ENCODE data around the gene CBL. TPM values are rescaled to one million over a fixed set of nuclear protein-coding genes. Genes with fewer than 3 reads are reported as not detected.
"Not testable (repeated sequence)": the region's sequence is repeated elsewhere in the genome, so short reads cannot be mapped to it uniquely, and the experiment has no call there.

CBL gene
- total RNA-seq, result 41.1 and 43.4 TPM in 2 replicates

GRCh38 chr11:119205574-119206510, at the start of gene CBL:
CBL (plus strand) TSS chr11:119206339; CDS start chr11:119206418, 79 bp downstream.
- intact Hi-C loops (cut with micrococcal nuclease), result loop anchor here (1.0 to 2.0 kb wide), 6 partner anchors 23 to 175 kb away; partner anchors contain the start of gene USP2

GRCh38 chr11:119156496-119156895, 49.6 kb upstream of the CBL start:
- intact Hi-C loops (cut with micrococcal nuclease), result no loop called here

GRCh38 chr11:119157063-119157462, 49.1 kb upstream of the CBL start:
- intact Hi-C loops (cut with micrococcal nuclease), result no loop called here

DNA sequence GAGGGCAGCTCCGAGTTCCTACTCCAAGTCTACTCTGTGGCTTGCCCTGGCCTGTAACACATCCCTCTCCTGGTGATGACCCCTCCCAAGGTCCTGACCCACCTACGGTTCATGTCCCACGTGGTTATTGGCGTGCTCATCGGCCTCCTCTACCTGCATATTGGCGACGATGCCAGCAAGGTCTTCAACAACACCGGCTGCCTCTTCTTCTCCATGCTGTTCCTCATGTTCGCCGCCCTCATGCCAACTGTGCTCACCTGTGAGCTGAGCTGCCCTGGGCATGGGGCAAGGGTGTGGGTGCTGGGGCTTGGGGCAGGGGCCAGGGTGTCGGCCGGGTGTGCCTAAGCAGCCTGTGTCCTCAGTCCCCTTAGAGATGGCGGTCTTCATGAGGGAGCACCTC, 47.7 kb upstream of the CBL start:
- intact Hi-C loops (cut with micrococcal nuclease), result no loop called here

GRCh38 chr11:119160151-119160550, 46.0 kb upstream of the CBL start:
- intact Hi-C loops (cut with micrococcal nuclease), result no loop called here

DNA sequence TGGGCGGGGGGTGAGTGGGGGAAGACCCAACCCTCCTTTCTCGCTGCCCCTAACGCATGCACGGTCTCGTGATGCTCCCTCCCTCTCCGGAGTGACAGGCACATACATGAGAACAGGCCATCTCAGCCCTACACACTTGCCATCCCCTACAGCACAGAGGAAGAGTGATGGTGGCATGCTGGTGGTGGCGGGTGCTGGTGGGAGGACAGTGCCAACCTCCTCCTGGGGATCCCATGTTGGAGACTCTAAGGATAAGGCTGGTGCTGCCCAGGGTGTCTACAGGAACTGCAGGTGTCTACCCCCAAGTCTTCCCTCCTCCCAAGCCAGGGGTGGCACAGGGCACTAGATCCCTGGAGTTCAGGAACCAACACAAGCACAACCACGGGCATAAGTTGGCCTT, 44.3 kb upstream of the CBL start:
- intact Hi-C loops (cut with micrococcal nuclease), result no loop called here

GRCh38 chr11:119166368-119167076, 39.6 kb upstream of the CBL start:
- intact Hi-C loops (cut with micrococcal nuclease), result no loop called here

DNA sequence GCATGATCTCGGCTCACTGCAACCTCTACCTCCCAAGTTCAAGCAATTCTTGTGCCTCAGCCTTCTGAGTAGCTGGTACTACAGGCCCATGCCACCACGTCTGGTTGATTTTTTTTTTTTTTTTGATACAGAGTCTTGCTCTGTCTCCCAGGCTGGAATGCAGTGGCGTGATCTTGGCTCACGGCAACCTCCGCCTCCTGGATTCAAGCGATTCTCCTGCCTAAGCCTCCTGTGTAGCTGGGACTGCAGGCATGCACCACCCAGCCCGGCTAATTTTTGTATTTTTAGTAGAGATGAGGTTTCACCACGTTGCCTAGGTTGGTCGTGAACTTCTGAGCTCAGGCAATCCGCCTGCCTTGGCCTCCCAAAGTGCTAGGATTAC, 39.1 kb upstream of the CBL start:
- intact Hi-C loops (cut with micrococcal nuclease), result not testable (repeated sequence)

DNA sequence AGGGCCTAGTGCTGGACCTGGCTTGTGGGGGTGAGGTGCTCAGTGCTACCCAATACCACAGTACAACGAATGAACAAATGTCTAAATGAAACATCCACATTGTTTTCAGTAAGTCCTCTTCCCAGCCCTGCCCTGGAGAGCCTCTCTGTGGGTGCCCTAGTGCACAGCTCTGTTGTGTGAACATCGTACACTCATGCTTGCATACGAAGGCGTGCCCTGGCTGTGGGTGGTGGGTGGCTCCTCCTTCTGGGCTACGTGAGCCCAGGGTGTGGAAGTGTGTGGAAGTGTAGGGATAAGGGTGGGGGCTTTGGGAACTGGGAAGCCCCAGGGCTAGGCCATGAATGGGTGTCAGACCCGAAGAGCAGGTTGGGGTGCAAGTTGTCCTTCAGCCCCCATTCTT, 38.2 kb upstream of the CBL start:
- intact Hi-C loops (cut with micrococcal nuclease), result loop anchor here (1.0 to 2.0 kb wide), 3 partner anchors 29 to 155 kb away; no protein-coding TSS in a partner anchor

GRCh38 chr11:119168471-119169281, 37.5 kb upstream of the CBL start, which contains the start of gene NLRX1:
NLRX1 (plus strand) TSS chr11:119168725; CDS start chr11:119171404, 2,679 bp downstream.
- intact Hi-C loops (cut with micrococcal nuclease), result loop anchor here (1.0 to 2.0 kb wide), 3 partner anchors 29 to 154 kb away; no protein-coding TSS in a partner anchor

- intact Hi-C loops (cut with micrococcal nuclease), result loop anchor here (2.0 kb wide), 2 partner anchors 66 to 154 kb away; no protein-coding TSS in a partner anchor
Measured at GRCh38 chr11:119169282-119169719, 36.8 kb upstream of the CBL start.

DNA sequence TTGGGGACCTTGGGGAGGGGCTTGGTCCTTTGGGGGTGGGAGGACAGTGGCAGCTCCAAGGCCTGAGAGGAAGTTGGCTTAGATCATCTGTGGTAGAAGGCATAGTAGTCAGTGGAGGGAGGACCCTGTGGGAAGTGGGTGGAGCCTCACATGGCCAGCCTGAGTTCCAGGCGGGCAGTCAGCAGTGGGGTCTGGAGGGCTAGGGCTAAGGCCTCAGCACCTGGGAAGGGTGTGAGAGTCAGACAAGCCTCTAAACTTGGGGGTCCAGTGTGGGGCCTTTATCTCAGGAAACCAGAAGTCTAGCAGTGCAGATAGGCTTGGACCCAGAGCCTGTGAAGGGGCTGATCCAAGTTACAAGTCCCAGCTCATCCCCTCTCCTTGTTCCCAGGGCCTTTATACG, 33.6 kb upstream of the CBL start:
- intact Hi-C loops (cut with micrococcal nuclease), result no loop called here

DNA sequence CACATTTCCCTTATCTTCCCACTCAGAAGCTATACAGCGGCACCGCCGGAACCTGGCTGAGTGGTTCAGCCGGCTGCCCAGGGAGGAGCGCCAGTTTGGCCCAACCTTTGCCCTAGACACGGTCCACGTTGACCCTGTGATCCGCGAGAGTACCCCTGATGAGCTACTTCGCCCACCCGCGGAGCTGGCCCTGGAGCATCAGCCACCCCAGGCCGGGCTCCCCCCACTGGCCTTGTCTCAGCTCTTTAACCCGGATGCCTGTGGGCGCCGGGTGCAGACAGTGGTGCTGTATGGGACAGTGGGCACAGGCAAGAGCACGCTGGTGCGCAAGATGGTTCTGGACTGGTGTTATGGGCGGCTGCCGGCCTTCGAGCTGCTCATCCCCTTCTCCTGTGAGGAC, 32.7 kb upstream of the CBL start:
- intact Hi-C loops (cut with micrococcal nuclease), result no loop called here

- intact Hi-C loops (cut with micrococcal nuclease), result no loop called here
Measured at GRCh38 chr11:119175493-119176077, 30.6 kb upstream of the CBL start.

- intact Hi-C loops (cut with micrococcal nuclease), result no loop called here
Measured at GRCh38 chr11:119178166-119178680, 27.9 kb upstream of the CBL start.

- intact Hi-C loops (cut with micrococcal nuclease), result no loop called here
Measured at GRCh38 chr11:119179342-119179741, 26.8 kb upstream of the CBL start.

- intact Hi-C loops (cut with micrococcal nuclease), result no loop called here
Measured at GRCh38 chr11:119179983-119180382, 26.2 kb upstream of the CBL start.

DNA sequence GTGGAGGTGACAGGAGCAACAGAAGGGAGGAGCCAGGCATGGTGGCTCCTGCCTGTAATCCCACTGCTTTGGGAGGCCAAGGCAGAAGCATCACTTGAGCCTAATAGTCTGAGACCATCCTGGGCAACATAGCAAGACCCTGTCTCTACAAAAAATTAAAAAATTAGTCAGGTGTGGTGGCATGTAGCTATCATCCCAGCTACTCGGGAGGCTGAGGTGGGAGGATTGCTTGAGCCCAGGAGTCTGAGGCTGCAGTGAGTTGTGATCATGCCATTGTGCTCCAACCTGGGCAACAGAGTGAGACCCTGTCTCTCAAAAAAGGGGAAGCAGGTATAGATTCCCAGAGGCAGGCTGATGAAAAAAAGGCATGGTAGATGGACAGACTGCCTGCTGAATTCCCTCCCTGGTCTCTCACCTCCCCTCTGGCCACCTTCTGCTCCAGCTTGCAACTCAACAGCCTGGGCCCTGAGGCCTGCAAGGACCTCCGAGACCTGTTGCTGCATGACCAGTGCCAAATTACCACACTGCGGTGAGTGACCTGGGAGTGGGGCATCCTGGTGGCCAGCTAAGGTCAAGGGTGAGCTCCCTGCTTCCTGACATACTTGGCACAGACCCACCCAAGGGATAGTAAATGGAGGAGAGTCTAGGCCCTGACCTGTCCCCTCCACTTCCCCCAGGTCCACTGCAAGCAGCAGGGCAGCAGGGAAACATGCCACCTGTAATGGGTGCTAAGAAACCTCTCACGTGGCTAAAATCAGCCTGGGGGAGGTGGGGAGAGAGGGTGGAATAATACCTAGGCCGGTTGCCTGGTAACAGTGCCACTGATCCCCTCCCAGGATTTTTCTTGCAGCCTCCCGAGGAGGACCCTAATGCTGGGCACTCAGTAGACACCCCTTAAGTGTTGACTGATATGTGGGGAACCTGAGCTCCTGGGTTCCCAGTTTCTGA, 25.1 kb upstream of the CBL start:
- intact Hi-C loops (cut with micrococcal nuclease), result no loop called here

DNA sequence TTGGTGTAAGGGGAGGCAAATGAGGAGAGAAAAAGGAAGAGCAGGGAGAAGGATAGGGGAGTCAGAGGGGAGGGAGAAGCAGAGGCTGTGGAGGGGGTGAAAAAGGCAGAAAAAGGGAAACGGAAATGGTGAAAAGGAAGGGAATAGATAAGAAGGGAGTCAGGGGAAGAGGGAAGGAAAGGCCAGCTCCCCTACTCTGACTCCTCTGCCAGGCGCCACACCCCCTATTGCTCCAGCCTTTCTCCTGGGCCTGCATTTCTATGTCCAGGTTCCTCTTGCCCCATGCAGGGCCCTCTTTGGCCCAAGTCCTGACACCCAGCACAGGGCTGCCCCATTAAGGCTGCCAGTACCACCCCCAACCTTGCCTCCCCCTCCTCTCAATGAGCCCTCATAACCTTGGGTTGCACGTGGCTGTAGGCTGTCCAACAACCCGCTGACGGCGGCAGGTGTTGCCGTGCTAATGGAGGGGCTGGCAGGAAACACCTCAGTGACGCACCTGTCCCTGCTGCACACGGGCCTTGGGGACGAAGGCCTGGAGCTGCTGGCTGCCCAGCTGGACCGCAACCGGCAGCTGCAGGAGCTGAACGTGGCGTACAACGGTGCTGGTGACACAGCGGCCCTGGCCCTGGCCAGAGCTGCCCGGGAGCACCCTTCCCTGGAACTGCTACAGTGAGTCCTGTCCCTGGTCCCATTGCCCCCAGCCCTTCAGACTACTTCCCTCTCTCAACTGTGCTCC, 24.3 kb upstream of the CBL start:
- intact Hi-C loops (cut with micrococcal nuclease), result no loop called here

Measured in T-helper 2 cell treated with Interferon-gamma antibody and Interleukin-4, amounts not matched to agents 100 ng/mL and 5 ng/mL, for 36 hours (primary cell).